Tibial nerve (tissue), 3 donors: ENCODE results near the gene SLC4A3.

Experiments
- CTCF ChIP-seq, 5 experiments: fragments of 200-600 bp in 3 of 5; fragments of 450-650 bp in 2 of 5; sonication (generic) in 3 of 5; IDR thresholded peaks; one replicate each; pipeline ENCODE4 v1.5.1; 2016 to 2019; ENCODE audit warnings: antibody characterized with exemption in 5 of 5, mild to moderate bottlenecking in 3 of 5, moderate library complexity in 2 of 5
- POLR2A ChIP-seq, 2 donors: fragments of 450-650 bp; IDR thresholded peaks; one replicate each; pipeline ENCODE4 v1.6.1; 2017; ENCODE audit warnings: antibody characterized with exemption in 2 of 2, mild to moderate bottlenecking in 2 of 2, moderate library complexity in 2 of 2

- TF ChIP-seq CTCF (IDR thresholded peaks at IDR 0.05) (no peak), POLR2A (IDR thresholded peaks at IDR 0.05) (no peak)
Observed at GRCh38 chr2:219611866-219612576, 15.4 kb upstream of the SLC4A3 start.
